Activated CD4-positive, alpha-beta T cell treated with anti-CD3 and anti-CD28 coated beads for 48 hours (primary cell): ENCODE results near the gene SFPQ.
"Not testable (repeated sequence)": the region's sequence is repeated elsewhere in the genome, so short reads cannot be mapped to it uniquely, and the experiment has no call there.

Experiments
- DNase-seq: peaks from one replicate; pipeline ENCODE4 v3.0.0-alpha.2; 2020

The SFPQ gene

GRCh38 chr1:35187816-35188342, 5.1 kb downstream of the SFPQ start:
- DNase-seq, result no peak

- DNase-seq, result no peak
Observed at GRCh38 chr1:35186239-35186638, 6.7 kb downstream of the SFPQ start.

DNA sequence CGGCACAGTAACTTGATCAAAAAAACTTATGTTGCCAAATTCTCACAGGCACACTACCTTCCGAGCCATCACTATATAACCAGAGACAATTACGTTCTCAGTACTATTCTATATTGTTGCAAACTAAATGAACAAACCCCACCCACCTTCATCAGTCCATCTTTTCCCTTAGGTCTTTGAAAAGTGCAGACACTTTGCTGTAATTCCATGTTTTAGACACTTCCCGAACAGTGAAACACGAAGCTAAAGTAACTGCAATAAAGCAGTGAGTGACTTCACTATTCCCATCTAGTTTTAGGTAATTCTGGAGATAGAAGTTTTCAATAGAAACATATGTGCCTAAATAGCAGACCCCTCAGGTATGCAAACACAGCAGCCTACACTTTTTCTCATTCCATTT, 7.7 kb downstream of the SFPQ start:
- no peak for DNase-seq

- no peak for DNase-seq
Observed at GRCh38 chr1:35184495-35185199, 8.3 kb downstream of the SFPQ start.

DNA sequence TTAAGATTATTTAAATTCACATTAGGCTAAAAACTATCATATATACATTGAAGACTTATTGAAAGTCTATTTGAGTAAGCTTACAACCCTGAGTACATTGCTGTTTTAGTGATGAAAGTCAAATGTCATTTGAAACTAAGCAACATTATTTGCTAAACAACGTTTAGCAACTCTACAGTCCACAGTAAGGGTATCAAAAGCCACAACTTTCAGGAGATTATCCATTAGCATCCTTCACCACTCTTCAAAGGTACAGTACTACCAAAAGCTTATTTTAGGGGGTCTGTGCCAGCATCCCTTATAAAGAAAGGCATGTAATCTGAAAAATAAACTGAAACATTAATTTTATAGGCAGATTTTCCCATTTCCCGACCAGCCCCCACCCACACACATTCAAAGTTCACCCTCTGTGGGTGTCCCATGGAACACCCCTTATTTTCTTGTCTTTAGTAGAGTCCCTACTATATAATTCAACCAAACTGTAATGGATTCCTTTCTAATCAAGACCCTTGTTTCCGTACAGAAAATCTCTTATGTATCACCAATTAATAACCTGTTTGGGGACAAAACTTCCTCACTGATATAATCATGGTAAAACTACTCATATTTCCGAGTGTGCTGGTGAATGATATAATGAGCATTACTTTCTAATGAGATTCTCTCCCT, 11.0 kb downstream of the SFPQ start:
- no peak for DNase-seq

- DNase-seq, result no peak
Observed at GRCh38 chr1:35180776-35181374, 12.1 kb downstream of the SFPQ start.

- no peak for DNase-seq
Observed at GRCh38 chr1:35179908-35180307, 13.0 kb downstream of the SFPQ start.

GRCh38 chr1:35178874-35179380, 14.0 kb downstream of the SFPQ start:
- DNase-seq, result no peak

DNA sequence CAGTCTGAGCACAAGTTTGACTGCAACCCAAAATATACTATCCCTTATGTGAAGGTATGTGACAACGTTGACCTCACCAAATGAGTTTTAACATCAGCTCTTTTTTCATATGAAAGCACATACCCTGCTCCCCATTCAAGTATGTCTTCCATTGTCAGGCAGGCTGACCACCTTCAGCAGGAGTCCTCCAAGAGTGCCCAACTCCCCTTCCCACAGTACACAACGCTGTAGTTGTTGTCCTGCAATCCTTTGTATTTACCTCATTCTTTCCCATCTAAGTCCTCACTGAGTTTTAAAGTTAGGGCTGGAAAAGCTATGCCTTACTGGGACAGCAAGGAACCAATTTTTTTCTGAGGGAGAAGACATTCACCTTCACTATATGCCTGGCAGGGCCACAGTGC, 14.7 kb downstream of the SFPQ start:
- DNase-seq, result no peak

- DNase-seq, result no peak
Observed at GRCh38 chr1:35177237-35177786, 15.6 kb downstream of the SFPQ start.

- no peak for DNase-seq
Observed at GRCh38 chr1:35175602-35176001, 17.3 kb downstream of the SFPQ start.

GRCh38 chr1:35175098-35175576, 17.8 kb downstream of the SFPQ start:
- no peak for DNase-seq

GRCh38 chr1:35173909-35174540, 18.9 kb downstream of the SFPQ start:
- DNase-seq, result no peak

GRCh38 chr1:35173491-35173890, 19.5 kb downstream of the SFPQ start:
- no peak for DNase-seq

GRCh38 chr1:35172022-35172421, 20.9 kb downstream of the SFPQ start:
- DNase-seq, result no peak

GRCh38 chr1:35171579-35171978, 21.4 kb downstream of the SFPQ start:
- DNase-seq, result no peak

GRCh38 chr1:35164893-35165292, 28.1 kb downstream of the SFPQ start:
- no peak for DNase-seq

- no peak for DNase-seq
Observed at GRCh38 chr1:35151220-35151619, 41.7 kb downstream of the SFPQ start.

DNA sequence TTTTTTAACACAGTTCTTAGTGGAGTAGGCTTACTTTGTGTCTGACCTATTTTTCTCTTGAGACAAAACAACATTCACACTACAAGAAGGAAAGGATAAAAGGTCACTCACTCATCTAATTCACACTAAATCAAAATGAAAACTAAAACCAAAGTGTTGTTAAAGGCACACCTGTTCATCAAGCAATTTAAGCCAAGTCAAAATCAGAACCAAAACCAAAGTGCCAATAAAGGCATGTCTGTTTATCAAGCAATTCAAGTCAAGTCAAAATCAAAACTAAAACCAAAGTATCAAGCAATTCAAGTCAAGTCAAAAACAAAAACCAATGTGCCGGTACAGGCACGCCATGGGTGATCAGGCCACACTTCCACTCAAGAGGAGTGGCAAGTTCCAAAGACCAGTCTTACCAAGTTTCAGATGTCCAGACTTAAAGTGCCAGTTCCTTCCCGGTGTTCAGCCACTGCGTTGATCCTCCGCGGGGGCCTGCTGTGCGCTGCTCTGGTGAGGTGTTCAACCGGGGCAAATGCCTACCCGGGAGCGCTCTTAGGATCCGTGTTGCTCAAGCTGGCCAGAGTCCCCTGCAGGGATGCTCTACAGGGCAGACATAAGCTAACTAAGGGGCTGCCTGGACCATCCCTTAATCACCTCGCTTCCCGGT, 46.9 kb downstream of the SFPQ start:
- not testable (repeated sequence) for DNase-seq

GRCh38 chr1:35143737-35144508, 49.0 kb downstream of the SFPQ start:
- no peak for DNase-seq

- not testable (repeated sequence) for DNase-seq
Observed at GRCh38 chr1:35142728-35143127, 50.2 kb downstream of the SFPQ start.
